T follicular helper cell (primary cell): ENCODE measurements around the gene GJC2.

Experiments
- DNase-seq: peaks from one replicate; pipeline ENCODE4 v3.0.0-alpha.2; 2020; ENCODE audit warnings: low read depth

Gene GJC2

DNA sequence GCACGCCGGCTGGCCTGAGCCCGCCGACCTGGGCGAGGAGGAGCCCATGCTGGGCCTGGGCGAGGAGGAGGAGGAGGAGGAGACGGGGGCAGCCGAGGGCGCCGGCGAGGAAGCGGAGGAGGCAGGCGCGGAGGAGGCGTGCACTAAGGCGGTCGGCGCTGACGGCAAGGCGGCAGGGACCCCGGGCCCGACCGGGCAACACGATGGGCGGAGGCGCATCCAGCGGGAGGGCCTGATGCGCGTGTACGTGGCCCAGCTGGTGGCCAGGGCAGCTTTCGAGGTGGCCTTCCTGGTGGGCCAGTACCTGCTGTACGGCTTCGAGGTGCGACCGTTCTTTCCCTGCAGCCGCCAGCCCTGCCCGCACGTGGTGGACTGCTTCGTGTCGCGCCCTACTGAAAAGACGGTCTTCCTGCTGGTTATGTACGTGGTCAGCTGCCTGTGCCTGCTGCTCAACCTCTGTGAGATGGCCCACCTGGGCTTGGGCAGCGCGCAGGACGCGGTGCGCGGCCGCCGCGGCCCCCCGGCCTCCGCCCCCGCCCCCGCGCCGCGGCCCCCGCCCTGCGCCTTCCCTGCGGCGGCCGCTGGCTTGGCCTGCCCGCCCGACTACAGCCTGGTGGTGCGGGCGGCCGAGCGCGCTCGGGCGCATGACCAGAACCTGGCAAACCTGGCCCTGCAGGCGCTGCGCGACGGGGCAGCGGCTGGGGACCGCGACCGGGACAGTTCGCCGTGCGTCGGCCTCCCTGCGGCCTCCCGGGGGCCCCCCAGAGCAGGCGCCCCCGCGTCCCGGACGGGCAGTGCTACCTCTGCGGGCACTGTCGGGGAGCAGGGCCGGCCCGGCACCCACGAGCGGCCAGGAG lies 8.6 kb downstream of the GJC2 start:
- DNase-seq = no peak

DNA sequence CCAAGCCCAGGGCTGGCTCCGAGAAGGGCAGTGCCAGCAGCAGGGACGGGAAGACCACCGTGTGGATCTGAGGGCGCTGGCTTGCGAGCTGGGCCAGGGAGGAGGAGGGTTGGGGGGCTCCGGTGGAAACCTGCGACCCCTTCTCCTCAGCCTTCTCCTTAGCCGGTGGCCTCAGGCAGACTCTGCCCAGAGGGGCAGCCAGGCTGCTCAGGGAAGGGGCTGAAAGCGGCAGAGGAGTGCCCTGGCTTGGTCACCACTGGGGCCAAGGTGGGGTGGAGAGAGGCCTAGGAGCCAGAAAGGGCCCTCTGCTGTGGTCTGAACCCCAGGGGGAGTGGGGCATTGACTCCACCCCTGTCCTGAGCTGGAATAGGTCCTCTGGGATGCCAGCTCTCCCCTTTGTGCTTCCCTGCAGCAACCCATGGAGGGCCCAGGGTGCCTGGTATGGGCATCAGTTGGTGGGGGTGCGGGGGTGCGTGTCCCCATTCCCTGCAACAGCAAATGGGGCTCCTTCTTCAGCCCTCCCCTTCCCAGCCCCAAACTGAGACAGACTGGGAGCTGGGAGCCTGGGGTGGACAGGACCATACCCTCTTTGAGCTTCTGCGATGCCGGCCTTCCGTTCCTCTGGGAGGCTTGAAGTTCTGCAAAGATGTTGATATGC lies 9.4 kb downstream of the GJC2 start:
- no peak for DNase-seq

DNA sequence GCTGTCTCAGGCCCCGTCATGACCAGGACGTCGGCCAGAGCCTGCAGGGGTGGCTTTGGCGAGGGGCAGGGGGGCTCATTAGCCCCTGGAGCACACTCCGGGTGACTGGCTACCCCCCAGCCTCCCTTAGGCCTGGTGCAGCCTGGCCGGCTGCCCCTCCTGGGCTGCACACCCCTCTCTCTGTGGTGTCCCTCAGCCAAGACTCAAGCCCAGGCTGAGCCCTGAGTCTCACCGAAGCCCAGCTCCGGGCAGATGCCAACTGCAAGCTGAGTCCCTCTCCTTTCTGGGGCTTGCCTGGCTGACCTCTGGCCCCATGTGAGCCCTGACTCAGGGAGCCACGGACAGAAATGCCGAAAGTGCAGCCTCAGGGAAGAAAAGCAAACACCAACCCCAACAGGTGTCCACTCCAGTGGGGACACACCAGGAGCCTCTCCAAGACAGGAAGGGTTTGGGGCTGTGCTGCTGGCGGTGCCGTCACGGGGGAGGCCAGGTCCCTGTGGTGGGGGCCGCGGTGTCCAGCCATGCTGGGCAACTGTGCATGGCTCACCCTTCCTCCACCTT lies 10.6 kb downstream of the GJC2 start:
- DNase-seq = no peak

DNA sequence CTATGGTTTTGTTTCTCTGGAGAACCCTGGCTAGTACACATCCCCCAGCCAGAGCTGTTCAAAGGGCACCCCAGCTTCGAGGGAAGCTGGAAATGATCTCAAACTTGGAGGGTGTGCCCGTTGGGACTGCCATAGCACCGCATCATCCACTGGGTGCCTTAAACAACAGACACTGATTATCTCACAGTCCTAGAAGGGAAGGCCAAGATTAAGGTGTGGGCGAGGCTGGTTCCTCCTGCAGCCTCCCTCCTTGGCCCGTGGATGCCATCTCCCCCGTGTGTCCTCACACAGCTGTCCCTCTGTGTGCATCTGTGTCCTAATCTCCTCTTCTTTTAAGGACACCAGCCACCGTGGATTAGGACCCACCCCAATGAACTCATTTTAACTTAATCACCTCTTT lies 11.6 kb downstream of the GJC2 start:
- DNase-seq = no peak

DNA sequence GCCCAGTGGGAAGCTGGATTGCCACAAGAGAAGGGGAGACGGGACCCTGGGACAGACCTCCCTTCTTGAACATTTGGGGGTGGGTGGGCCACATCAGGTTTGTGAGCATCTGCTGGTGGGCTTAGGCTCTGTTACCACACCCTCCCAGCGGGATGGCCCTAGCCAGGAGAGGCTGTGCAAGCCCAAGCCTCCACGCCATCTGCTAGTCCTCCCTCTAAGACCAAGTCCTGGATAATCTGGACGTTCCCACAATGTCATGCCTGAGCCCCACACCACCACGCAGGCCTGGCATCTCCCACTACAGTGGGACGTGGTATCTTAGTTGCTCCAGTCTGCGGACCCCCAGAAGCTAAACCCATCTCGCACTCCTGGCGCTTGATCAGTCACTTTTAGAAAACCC lies 12.1 kb downstream of the GJC2 start:
- DNase-seq = no peak

DNA sequence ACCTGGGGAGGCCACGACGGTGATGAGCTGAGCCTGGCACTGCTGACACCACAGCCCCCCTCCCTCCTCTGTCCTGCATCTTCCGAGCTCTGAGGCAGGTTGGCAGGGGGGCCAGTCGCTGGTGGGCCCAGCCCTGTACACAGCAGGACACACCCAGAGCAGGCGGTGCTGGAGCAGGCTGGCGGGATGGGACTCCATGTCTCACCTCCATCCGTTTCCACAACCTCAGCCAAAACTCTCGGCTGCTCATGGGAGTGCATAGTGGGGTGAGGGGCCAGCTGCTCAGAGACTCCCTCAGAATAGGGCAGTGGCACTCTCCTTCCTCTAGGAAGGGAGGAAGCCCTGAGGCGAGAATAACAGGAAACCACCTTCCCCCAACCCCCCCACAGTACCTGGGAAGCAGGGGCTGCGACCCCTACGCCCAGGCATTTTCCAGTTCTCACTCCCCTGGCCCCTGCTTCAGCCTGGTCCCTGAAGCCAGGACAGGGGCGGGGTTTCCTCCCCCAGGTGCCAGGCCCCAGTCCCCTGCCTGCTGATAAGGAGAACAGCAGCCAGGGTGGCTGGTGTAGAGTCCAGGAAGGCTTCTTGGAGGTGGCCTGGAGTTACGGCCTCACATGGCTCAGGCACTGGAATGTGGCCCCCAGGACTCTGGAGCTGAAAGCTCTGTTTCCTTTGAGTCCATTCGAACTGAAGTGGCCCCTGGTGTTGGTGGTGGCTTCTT lies 12.7 kb downstream of the GJC2 start:
- no peak for DNase-seq

DNA sequence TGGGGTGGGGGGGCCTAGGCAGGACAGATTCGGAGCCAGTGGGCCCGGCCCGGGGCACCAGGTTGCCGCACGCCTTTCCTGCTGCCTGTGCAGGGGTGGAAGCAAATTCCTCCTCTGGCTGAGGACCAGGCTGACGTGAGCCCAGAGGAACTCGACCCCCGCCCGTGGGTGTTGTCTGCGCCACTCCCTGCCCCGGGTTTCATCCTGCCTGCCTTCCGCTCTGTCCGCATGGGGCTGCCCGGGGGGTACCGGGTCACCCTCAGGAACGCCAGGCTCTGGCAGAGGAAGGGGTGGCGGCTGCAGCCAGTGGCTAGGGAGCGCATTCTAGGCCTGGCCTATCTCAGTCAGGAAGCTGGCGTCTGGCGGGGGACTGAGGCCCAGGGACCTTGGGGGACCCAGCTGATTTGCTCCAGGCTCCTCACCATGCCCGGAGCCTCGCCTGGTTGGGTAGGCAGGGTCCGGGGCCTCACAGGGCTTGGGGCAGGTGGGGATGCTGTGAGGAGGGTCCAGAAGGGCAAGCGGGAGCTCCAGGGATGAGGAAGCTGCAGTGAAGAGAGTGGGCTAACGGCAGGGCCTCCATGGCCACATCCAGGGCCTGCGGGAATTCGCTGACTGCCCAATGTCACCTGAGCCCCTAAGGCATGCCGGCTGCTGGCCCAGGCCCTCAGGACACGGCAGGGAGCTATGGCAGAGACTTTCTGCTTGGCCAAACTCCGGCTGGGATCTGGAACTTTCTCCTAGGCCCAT lies 13.4 kb downstream of the GJC2 start:
- no peak for DNase-seq

DNA sequence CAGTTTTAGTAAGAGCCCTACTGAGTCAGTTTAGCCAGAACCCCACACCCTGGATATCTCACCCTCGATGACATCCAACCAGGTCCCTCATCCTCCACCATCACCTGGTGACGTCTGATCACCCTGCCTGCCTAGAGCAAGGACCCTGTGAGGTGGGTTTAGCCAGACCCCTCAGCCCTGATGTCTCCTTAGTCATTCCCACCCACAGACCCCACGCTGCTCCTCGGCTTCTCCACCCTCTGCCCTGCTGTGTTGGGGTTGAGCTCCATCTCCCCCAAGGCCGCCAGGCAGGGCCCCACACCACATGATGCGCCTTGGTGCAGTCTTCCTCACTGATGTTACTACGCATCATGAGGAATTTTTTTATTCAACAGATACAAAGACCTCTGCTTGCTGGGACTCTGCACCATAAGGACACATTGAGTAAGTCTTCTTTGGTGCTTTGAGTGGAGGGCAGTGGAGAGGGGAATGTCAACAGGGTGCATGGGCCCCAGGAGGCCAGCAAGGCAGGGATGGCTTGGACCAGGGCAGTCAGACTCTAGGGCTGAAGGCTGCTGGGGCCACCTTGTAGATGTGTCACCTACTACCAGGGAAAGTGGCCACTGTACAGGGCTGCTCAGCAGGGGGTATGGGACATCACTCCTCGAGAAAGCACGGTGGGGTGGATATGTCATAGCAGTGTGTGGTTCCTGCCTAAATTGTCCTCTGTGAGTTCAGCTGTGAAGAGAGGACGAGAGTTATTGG lies 14.2 kb downstream of the GJC2 start:
- no peak for DNase-seq

DNA sequence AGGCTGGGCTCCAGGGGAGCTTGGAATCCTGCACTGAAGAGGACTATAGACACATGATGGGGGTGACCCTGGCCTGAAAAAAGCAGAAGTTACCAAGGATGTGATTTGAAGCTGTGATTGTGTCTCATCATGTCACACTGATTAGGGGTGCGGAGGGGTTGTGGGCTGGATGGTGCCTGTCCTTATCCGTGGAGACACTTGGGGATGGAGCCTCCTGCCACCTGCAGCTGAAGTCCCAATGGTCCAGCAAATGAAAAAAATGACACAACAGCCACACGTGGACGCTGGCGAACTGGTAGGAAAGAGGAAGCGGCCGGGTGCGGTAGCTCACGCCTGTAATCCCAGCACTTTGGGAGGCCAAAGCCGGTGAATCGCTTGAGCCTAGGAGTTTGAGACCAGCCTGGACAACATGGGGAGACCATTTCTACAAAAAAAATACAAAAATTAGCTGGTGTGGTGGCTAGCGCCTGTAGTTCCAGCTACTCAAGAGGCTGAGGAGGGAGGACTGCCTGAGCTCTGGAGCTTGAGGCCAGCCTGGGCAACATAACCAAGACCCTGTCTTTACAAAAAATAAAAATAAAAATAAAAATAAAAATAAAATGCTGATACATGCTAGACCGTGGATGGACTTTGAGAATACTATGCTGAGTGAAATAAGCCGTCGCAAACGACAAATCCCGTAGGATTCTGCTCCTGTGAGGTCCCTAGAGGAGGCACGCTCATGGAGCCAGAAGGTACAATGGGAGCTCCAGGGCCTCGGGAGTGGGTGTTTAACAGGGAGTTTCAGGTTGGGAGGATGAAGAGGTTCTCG lies 15.0 kb downstream of the GJC2 start:
- DNase-seq = no peak

DNA sequence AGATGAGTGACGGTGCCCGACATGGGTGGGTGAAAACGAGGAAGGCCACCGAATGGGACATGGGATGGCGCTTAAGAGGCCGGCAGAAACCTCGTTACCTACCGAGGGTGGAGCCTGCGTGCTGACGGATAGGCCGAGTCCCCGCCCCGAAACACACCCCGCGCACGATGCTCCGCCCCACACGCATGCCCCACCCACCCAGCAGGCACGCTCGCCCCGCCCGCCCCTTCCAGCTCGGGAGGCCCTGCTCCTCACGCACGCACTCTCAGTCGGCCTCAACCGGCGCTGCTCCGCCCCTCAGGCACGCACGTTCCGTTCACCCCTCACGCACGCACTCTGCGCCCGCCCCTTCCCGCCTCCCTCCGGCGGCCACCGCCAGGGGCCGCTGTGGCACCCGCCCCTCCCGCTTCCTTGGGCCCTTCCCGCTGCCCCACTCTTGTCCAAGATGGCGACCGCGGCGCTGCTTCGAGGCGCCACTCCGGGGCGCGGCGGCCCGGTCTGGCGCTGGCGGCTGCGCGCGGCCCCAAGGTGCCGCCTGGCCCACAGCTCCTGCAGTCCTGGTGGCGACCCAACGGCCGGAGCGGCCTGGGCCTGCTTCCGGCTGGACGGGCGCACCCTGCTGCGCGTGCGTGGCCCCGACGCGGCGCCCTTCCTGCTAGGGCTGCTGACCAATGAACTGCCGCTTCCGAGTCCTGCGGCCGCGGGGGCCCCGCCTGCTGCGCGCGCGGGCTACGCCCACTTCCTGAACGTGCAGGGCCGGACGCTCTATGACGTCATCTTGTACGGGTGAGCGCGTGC lies 15.8 kb downstream of the GJC2 start, which contains the start of gene IBA57:
Gene IBA57, plus strand, starts transcription at position 433 of the 798 bp plus-strand sequence. Its CDS starts 13 bp downstream, at position 446.
- DNase-seq = peak; percentile 100

DNA sequence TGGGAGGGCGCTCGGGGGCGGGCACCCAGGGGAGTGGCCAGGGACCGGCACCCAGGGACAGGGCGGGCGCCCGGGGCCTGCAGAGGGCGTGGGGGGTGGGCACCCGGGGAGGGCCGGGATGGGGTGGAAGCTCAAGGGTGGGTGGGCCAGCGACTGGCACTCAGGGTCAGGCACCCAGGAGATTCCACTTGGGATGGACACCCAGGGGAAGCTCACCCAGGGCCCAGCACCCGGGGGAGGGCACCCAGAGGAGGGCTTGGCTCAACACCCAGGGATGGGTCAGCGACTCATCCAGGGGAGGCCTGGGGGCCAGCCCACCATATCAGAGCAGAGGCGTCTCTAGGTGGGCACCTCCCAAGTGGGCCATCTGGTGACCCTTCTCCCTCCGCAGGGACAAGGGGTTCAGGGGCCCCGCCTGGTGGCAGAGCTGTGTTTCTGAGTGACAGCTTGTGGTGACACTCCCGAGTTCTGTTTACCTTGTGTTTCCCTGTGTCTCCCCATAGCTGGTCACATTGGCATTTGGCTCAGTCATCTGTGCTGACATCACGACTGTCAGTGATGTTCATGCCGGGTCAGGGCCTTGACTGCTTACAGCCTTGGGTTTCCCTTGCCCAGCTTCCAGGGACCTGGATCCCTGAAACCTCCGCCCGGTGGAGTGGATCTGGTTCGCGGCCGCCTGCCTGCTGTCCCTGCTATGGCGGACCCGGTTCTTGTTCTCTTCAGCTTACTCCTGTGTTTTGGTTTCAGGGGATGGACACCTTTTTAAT lies 16.6 kb downstream of the GJC2 start:
- DNase-seq = peak; percentile 59

DNA sequence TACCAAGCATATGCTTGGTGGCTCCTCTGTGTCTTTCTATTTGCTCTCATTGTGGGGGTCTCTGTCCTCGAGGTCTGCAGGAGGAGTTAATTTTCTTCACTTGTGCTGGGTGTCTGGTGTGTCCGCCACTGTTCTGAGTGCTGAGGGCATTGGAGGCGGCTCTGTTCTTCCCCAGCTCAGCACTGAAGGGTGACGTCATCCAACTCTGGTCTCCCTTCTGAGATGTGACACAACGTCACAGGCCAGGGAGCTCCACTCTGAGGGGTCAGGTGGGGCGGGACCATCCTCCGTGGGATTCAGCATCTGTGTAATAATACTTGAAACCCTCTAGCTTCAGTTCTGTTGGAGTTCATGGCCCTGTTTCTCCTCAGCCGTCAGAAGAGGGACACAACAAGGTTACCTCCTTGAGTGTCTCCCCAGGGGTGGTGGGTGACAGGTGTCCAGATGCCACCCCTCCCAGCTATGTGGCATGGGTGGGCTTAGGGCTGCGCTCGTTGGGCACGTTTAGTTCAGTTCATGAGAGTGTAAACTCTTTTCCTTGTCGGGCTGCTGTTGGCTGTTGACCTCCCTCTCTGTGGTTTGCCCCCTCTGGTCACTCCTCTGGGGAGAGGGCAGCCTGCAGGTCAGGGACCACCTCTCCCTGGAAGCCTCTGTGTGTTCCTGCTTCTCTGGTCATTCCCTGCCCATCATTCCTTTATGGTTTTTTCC lies 19.0 kb downstream of the GJC2 start:
- no peak for DNase-seq

DNA sequence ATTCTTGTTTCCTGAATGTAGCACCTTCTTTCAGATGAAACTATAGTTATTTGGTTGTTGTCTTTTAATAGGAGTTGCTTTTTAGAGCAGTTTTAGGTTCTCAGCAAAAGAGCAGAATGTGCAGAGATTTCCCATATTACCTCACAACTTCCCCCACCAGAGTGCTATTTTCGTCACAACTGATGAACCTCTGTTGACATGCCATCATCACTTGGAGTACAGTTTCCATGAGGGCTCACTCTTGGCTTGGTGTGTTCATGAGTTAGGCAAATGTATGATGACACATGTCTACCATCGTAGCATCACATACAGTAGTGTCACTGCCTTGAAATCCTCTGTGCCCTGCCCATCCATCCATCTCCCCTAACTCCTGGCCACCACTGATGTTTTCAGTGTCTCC lies 19.6 kb downstream of the GJC2 start:
- DNase-seq = no peak

DNA sequence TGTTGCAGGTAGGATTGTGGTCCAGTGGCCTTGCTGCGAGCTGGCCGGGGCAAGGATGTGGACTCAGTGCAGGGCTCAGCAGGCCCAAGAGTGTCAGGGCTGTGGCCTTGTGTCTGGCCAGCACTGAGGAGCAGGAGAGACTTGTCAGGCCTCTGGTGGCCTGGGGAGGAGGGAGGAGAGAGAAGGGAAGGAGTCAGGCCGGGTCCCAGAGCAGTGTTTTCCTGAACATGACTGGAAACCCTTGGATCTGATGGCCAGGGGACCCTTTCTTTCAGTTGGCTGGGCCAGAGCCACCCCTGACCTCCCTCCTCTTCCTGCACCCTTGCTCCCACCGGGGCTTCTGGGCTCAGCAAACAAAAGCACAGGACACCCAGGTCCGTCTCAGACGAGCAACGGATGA lies 20.9 kb downstream of the GJC2 start:
- DNase-seq = no peak

DNA sequence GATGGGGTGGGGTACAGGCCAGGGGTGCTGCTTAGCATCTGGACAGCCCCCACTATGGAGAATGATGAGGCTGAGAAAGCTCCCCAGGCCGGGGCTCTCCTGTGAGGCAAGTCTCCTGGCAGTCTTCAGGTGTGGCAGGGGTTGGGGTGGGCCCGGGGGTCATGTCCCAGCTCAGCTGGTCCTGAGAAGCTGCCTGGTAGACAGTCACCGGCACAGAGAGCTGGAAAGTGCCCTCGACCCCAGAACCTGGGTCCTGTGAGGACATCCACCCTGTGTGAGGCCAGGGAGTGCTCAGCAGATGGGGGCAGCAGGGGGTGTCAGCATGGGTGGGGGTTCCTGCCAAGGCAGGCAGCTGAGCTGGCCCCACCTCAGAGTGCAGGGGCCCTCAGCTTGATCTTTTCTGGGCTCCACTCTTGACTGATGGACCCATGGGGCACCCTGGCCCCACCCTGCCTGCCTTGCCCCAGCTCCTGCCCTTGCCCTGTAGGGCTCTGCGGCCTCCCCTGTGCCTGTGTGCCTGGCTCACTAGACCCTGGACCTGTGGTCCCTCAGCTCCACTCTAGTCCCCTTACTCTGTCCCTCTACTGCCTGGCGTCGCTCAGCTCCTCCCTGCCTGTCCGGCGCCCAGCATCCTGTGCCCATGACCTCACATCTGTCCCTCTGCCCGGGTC lies 21.6 kb downstream of the GJC2 start:
- DNase-seq = no peak

DNA sequence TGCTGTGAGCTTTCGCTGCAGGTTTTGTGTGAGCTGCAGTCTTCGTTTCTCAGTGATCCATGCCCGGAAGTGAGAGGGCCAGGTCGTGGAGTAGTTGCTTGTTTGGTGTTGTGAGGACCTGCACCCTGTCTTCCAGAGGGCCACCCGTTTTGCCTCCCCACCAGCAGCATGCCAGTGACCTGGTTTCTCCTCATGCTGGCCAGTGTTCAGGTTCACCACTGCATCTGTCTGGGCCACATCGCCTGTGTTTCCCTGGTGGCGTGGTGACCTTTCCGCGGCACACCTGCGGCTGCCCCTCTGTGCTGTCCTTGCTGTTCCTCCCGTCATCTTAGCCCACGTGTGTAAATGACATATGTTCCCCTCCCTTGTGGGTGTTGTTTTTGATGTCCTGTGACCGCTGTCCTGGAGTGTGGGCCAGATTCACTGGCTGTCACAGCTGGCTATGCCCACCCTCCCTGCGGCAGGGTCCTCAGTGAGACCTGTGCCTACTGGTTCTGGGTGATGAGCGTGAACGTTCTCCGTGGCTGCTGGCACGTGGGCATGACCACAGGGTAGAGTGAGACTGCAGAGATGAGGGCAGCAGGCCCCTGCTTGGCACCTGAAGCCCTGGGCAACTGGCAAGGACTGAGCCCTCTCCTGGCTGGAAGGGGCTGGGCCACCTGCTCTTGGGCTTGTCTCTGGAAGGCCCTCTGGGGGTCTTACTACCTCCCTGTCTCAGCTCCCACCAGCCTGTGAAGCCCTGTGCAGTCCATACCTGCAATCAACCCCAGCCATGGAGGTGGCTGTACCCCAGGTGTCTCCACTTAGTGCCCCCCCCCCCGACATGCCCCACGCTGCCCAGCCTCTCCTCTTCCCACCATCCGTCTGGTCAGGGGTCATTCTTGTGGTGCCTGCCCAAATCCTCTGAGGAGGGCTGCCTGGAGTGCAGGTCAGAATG lies 23.1 kb downstream of the GJC2 start:
- no peak for DNase-seq
